GM12891 (cell line): ENCODE results near the gene KCNK4.

ENCODE experiments used
- POLR2A ChIP-seq: IDR thresholded peaks from 2 replicates; pipeline ENCODE4 v1.6.1; 2011; ENCODE audit warnings: low read depth, low read length, control low read depth
- POLR2AphosphoS5 ChIP-seq: IDR thresholded peaks from 2 replicates; pipeline ENCODE4 v1.6.1; 2011; ENCODE audit warnings: low read depth, low read length, control low read depth
- SPI1 ChIP-seq: IDR thresholded peaks from 2 replicates; pipeline ENCODE4 v1.6.1; 2011; ENCODE audit warnings: low read depth, low read length, control low read depth
- TAF1 ChIP-seq: IDR thresholded peaks from 2 replicates; pipeline ENCODE4 v1.6.1; 2011; ENCODE audit warnings: low read depth, low read length, control low read depth

DNA sequence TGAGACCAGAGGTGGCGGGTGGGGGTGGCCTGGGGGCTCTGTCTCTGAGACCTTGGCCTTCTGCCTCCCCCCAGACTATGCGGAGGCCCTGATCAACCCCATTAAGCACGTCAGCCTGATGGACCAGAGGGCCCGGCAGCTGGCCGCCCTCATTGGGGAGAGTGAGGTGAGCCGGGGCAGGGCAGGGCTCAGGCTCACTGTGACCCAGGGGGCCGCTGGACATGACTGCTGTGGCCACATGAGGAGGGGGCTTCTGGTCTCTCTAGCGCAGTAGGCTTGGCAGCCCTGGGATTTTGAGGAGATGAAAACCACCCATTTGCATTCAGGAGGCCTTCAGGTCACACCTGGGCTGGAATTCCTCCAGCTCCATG, 27.2 kb upstream of the KCNK4 start:
- no peak for TF ChIP-seq POLR2AphosphoS5
- no peak for TF ChIP-seq POLR2A
- no peak for TF ChIP-seq SPI1
- TF ChIP-seq TAF1 = no peak
